HG03066 (cell line): ENCODE measurements around the gene MCM7.
A peak's percentile ranks its signal among the peaks of the same experiment; 100 is the strongest.

Experiments used
- ATAC-seq: cut with Tn5 transposase; IDR thresholded peaks from one replicate; pipeline ENCODE4 v1.9.1; 2021; ENCODE audit warnings: low read depth; ENCODE audit not compliant: unreplicated experiment

Gene MCM7

GRCh38 chr7:100124301-100125230 lies 23.4 kb upstream of the MCM7 start:
- ATAC-seq = no peak

GRCh38 chr7:100122568-100122967 lies 21.4 kb upstream of the MCM7 start:
- no peak for ATAC-seq

- no peak for ATAC-seq
Observed at GRCh38 chr7:100122067-100122466, 20.9 kb upstream of the MCM7 start.

GRCh38 chr7:100120733-100121036 lies 19.5 kb upstream of the MCM7 start:
- ATAC-seq = no peak

GRCh38 chr7:100119970-100120732 lies 19.0 kb upstream of the MCM7 start:
- ATAC-seq = peak; percentile 37

- peak; percentile 71 for ATAC-seq
Observed at GRCh38 chr7:100119072-100119969, 18.1 kb upstream of the MCM7 start, which contains the start of the genes CNPY4 and TAF6. CNPY4 (plus strand) TSS chr7:100119634; CDS start chr7:100119745, 111 bp downstream. TAF6 (minus strand) TSS chr7:100119358; CDS start chr7:100114209, 5,149 bp downstream.

GRCh38 chr7:100118388-100119071 lies 17.3 kb upstream of the MCM7 start:
- no peak for ATAC-seq

GRCh38 chr7:100115026-100115425 lies 13.8 kb upstream of the MCM7 start:
- no peak for ATAC-seq

GRCh38 chr7:100111914-100112313 lies 10.7 kb upstream of the MCM7 start:
- no peak for ATAC-seq

- no peak for ATAC-seq
Observed at GRCh38 chr7:100111156-100111555, 10.0 kb upstream of the MCM7 start.

GRCh38 chr7:100109521-100110163 lies 8.4 kb upstream of the MCM7 start:
- no peak for ATAC-seq

GRCh38 chr7:100107890-100108289 lies 6.7 kb upstream of the MCM7 start:
- ATAC-seq = no peak

- ATAC-seq = no peak
Observed at GRCh38 chr7:100107125-100107737, 6.0 kb upstream of the MCM7 start.

- no peak for ATAC-seq
Observed at GRCh38 chr7:100106633-100107032, 5.4 kb upstream of the MCM7 start.

GRCh38 chr7:100105534-100105933 lies 4.3 kb upstream of the MCM7 start:
- no peak for ATAC-seq

- ATAC-seq = no peak
Observed at GRCh38 chr7:100102950-100103840, 2.0 kb upstream of the MCM7 start.

- ATAC-seq = peak; percentile 63
Observed at GRCh38 chr7:100100420-100101015, 679 bp downstream of the MCM7 start.

GRCh38 chr7:100099452-100099851 lies 1.7 kb downstream of the MCM7 start:
- no peak for ATAC-seq
